Adrenal gland (tissue), 5 donors: Measurements from ENCODE around the gene RNF212.

Experiments
- CTCF ChIP-seq, 6 experiments: fragments of 450-650 bp in 4 of 6; fragments of 200-600 bp in 2 of 6; sonication (generic) in 1 of 6; IDR thresholded peaks; 1 replicate in 5 of 6; 2 replicates in 1 of 6; pipeline versions ENCODE4 v1.5.1 to v1.8.0; 2016 to 2021; ENCODE audit warnings: antibody characterized with exemption in 6 of 6, mild to moderate bottlenecking in 2 of 6, moderate library complexity in 1 of 6
- POLR2A ChIP-seq, 2 donors: fragments of 450-650 bp; IDR thresholded peaks; one replicate each; pipeline ENCODE4 v1.6.1; 2017; ENCODE audit warnings: antibody characterized with exemption in 2 of 2, mild to moderate bottlenecking in 2 of 2, moderate library complexity in 1 of 2
- donor health status: DM: no; HTN: no; CAD: no.

GRCh38 chr4:1055721-1056590, 57.4 kb downstream of the RNF212 start:
- TF ChIP-seq POLR2A (IDR thresholded peaks at IDR 0.05) (no peak), CTCF (IDR thresholded peaks at IDR 0.05) (no peak)
